CD14-positive monocyte (primary cell): ENCODE results near the gene EPB41L5. TPM values are rescaled to one million over a fixed set of nuclear protein-coding genes. Genes with fewer than 3 reads are reported as not detected.

Source experiments
- DNase-seq, 3 donors: peaks; one replicate each; pipeline ENCODE4 v3.0.0-alpha.2; 2011 to 2022
- H2AFZ ChIP-seq: 2 replicates; pipeline ENCODE4 v1.6.0; 2012; ENCODE audit warnings: mild to moderate bottlenecking, low read depth, low read length, inconsistent platforms; ENCODE audit not compliant: insufficient read depth, poor library complexity, severe bottlenecking
- H3K27ac ChIP-seq, 2 donors: 1 replicate in 1 of 2; 2 replicates in 1 of 2; pipeline ENCODE4 v1.5.1; 2012 to 2013; ENCODE audit warnings: low read length in 2 of 2, control low read depth in 1 of 2, inconsistent platforms in 1 of 2, low read depth in 1 of 2, mild to moderate bottlenecking in 1 of 2
- H3K27me3 ChIP-seq, 2 donors: one replicate each; pipeline versions ENCODE4 v1.6.0 to v1.6.1; 2011 to 2013; ENCODE audit warnings: low read length in 2 of 2; ENCODE audit not compliant: control insufficient read depth in 2 of 2, insufficient read depth in 2 of 2
- H3K36me3 ChIP-seq, 2 donors: replicated peaks in 1 of 2; 1 replicate in 1 of 2; 2 replicates in 1 of 2; pipeline versions ENCODE4 v1.5.1 to v1.6.1; 2012 to 2013; ENCODE audit warnings: low read length in 2 of 2, control low read depth in 1 of 2, inconsistent platforms in 1 of 2, mild to moderate bottlenecking in 1 of 2; ENCODE audit not compliant: insufficient read depth in 2 of 2, control insufficient read depth in 1 of 2
- H3K4me1 ChIP-seq, 2 donors: 1 replicate in 1 of 2; 2 replicates in 1 of 2; pipeline versions ENCODE4 v1.5.1 to v1.6.1; 2012 to 2013; ENCODE audit warnings: low read length in 2 of 2, control low read depth in 1 of 2, inconsistent platforms in 1 of 2, mild to moderate bottlenecking in 1 of 2, moderate library complexity in 1 of 2; ENCODE audit not compliant: insufficient read depth in 2 of 2, control insufficient read depth in 1 of 2
- H3K4me2 ChIP-seq: replicated peaks from 2 replicates; pipeline ENCODE3; 2012; ENCODE audit warnings: low read length, moderate library complexity, mild to moderate bottlenecking; ENCODE audit not compliant: poor library complexity, severe bottlenecking; ENCODE audit errors: extremely low read depth
- H3K4me3 ChIP-seq, 3 experiments: fragments of 200-600 bp in 1 of 3; sonication (generic) in 1 of 3; replicated peaks in 1 of 3; 1 replicate in 2 of 3; 2 replicates in 1 of 3; pipeline ENCODE4 v1.5.1; 2011 to 2013; ENCODE audit warnings: low read length in 3 of 3, mild to moderate bottlenecking in 3 of 3, control low read depth in 2 of 3, low read depth in 2 of 3, inconsistent platforms in 1 of 3, moderate library complexity in 1 of 3
- H3K79me2 ChIP-seq: 2 replicates; pipeline ENCODE4 v1.6.0; 2012; ENCODE audit warnings: mild to moderate bottlenecking, control low read depth, inconsistent platforms, low read length, moderate library complexity; ENCODE audit not compliant: insufficient read depth
- H3K9ac ChIP-seq: 2 replicates; pipeline ENCODE4 v1.6.0; 2017; ENCODE audit warnings: low read length, mild to moderate bottlenecking; ENCODE audit not compliant: insufficient read depth, poor library complexity, severe bottlenecking
- H3K9me3 ChIP-seq, 2 donors: replicated peaks in 1 of 2; 1 replicate in 1 of 2; 2 replicates in 1 of 2; pipeline versions ENCODE4 v1.5.1 to v1.6.1; 2012 to 2013; ENCODE audit warnings: low read length in 2 of 2, control low read depth in 1 of 2; ENCODE audit not compliant: control insufficient read depth in 1 of 2, insufficient read depth in 1 of 2
- H4K20me1 ChIP-seq: 2 replicates; pipeline ENCODE4 v1.6.0; 2012; ENCODE audit warnings: mild to moderate bottlenecking, low read length, control low read depth, moderate library complexity; ENCODE audit not compliant: insufficient read depth
- H3K27ac Mint-ChIP-seq, 7 donors: one replicate each; pipeline ENCODE4 v1.8.0; 2020; ENCODE audit warnings: mild to moderate bottlenecking in 7 of 7, mixed read lengths in 7 of 7, moderate library complexity in 6 of 7, inconsistent platforms in 2 of 7
- H3K27me3 Mint-ChIP-seq, 3 donors: one replicate each; pipeline ENCODE4 v1.8.0; 2021 to 2022; ENCODE audit warnings: low read depth in 3 of 3, mild to moderate bottlenecking in 3 of 3, mixed read lengths in 3 of 3, moderate library complexity in 3 of 3, inconsistent platforms in 1 of 3
- H3K36me3 Mint-ChIP-seq, 2 donors: one replicate each; pipeline ENCODE4 v1.8.0; 2020; ENCODE audit warnings: mixed read lengths in 2 of 2, inconsistent platforms in 1 of 2, mild to moderate bottlenecking in 1 of 2
- H3K4me1 Mint-ChIP-seq: one replicate; pipeline ENCODE4 v1.8.0; 2020; ENCODE audit warnings: mild to moderate bottlenecking, mixed read lengths
- H3K4me3 Mint-ChIP-seq, 2 donors: one replicate each; pipeline ENCODE4 v1.8.0; 2020; ENCODE audit warnings: mild to moderate bottlenecking in 2 of 2, mixed read lengths in 2 of 2, moderate library complexity in 1 of 2
- H3K9me3 Mint-ChIP-seq, 7 donors: one replicate each; pipeline ENCODE4 v1.8.0; 2020 to 2022; ENCODE audit warnings: mixed read lengths in 7 of 7, mild to moderate bottlenecking in 6 of 7, moderate library complexity in 6 of 7, inconsistent platforms in 2 of 7
- WGBS: methylation state at CpG from one replicate; pipeline ENCODE4 v1.1.5; 2013; ENCODE audit warnings: missing lambda C conversion rate; ENCODE audit not compliant: insufficient coverage; 5-methylcytosine and 5-hydroxymethylcytosine counted together
- intact Hi-C, 2 donors: fragments of 100-400 bp; cut with micrococcal nuclease; formaldehyde crosslinking; loops; one replicate each; pipeline versions ENCODE4 v1.15.0 to v1.15.1; 2023
- polyA plus RNA-seq, 3 donors: library from polyadenylated mRNA; depleted of rRNA in 1 of 3; unstranded in 2 of 3; stranded (reverse) in 1 of 3; fragments of 300-500 nt in 2 of 3; fragments of >200 nt in 1 of 3; fragmentation: Illumina TruSeq in 2 of 3; gene quantifications; 1 replicate in 2 of 3; 2 replicates in 1 of 3; pipeline ENCODE4 v1.2.3, GENCODE V29; 2012 to 2021
- TF ChIP-seq, protein P1 (sequence below): fragments of 200-600 bp; IDR thresholded peaks from one replicate; pipeline ENCODE4 v1.8.0; 2022; ENCODE audit warnings: antibody characterized with exemption, mild to moderate bottlenecking

The EPB41L5 gene
- polyA plus RNA-seq, 3 donors = 1.4 to 2.4 (median 2.0) TPM

DNA sequence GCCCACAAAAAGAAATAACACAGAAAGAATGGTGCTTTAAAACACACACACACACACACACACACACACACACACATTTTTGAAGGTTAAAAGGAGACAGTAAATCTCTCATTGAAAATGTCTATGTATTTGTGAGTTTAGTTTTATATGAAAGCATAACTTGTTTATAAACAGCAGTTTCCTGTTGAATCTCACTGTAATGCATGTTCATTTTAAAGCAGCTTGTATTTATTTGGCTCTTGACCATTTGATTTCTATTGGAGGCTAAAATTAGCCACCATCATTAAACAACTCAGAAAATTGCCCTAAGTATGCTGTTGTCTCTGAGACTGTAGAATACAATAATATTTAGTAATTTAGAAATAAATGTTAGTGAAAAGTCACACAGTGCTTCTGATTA is 115.3 kb downstream of the EPB41L5 start:
- Histone ChIP-seq H3K4me2 (no peak overlapping the region), H3K9ac (no peak overlapping the region), H3K79me2 (no peaks in the 10 kb centered on the region), H2AFZ (no peak overlapping the region), H3K27ac (no peak overlapping the region), H3K9me3 (no peaks in the 10 kb centered on the region), H4K20me1 (no peaks in the 10 kb centered on the region), H3K4me1 (no peaks in the 10 kb centered on the region), H3K27me3 (no peaks in the 10 kb centered on the region), H3K4me3 (no peak overlapping the region), H3K36me3 (no peaks in the 10 kb centered on the region)
- Mint-ChIP-seq H3K36me3 (no peaks in the 10 kb centered on the region), H3K4me3 (no peak overlapping the region), H3K9me3 (peaks cover 0 to 4% (median 0%) of the 10 kb centered on the region in 7 donors), H3K4me1 (no peaks in the 10 kb centered on the region), H3K27ac (no peak overlapping the region), H3K27me3 (peaks cover 0 to under 1% (median 0%) of the 10 kb centered on the region in 3 donors)
- intact Hi-C loops = no loop called here
- TF ChIP-seq, protein P1, sequence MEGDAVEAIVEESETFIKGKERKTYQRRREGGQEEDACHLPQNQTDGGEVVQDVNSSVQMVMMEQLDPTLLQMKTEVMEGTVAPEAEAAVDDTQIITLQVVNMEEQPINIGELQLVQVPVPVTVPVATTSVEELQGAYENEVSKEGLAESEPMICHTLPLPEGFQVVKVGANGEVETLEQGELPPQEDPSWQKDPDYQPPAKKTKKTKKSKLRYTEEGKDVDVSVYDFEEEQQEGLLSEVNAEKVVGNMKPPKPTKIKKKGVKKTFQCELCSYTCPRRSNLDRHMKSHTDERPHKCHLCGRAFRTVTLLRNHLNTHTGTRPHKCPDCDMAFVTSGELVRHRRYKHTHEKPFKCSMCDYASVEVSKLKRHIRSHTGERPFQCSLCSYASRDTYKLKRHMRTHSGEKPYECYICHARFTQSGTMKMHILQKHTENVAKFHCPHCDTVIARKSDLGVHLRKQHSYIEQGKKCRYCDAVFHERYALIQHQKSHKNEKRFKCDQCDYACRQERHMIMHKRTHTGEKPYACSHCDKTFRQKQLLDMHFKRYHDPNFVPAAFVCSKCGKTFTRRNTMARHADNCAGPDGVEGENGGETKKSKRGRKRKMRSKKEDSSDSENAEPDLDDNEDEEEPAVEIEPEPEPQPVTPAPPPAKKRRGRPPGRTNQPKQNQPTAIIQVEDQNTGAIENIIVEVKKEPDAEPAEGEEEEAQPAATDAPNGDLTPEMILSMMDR = no peak
- no peak for DNase-seq

DNA sequence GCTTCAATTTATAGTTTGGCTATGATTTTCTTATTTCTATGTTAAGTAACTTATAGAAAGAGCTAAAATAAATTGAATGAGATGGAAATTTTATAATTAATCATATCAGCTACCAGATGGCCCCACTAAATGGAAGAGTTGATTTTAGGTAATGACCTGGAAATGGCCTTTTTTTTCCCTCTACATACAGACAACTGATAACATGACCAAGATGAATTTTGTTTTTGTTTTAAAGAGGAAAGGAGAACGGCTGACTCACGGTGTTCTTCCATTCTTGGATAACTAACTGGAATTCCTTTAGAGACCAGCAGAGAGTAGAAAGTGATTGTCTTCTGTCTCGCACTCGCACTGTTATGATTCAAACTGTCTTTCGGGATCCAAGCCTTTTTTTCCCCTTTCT is 119.3 kb downstream of the EPB41L5 start:
- no peaks in the 10 kb centered on the region for H3K4me1 ChIP-seq
- Mint-ChIP-seq H3K9me3 (peaks cover 0 to 9% (median 7%) of the 10 kb centered on the region in 7 donors), H3K27ac (no peak overlapping the region), H3K27me3 (peaks cover 1 to 2% (median 1%) of the 10 kb centered on the region in 3 donors), H3K4me1 (no peaks in the 10 kb centered on the region), H3K4me3 (no peak overlapping the region), H3K36me3 (no peaks in the 10 kb centered on the region)
- no peak overlapping the region for H3K4me3 ChIP-seq
- WGBS = no CpG with 5 or more reads among the region's 5 CpGs
- no peaks in the 10 kb centered on the region for H3K9me3 ChIP-seq
- no peaks in the 10 kb centered on the region for H3K36me3 ChIP-seq
- no peak overlapping the region for H3K27ac ChIP-seq
- H3K4me2 ChIP-seq = no peak overlapping the region
- H3K9ac ChIP-seq = no peak overlapping the region
- H3K27me3 ChIP-seq = no peaks in the 10 kb centered on the region
- no peaks in the 10 kb centered on the region for H4K20me1 ChIP-seq
- TF ChIP-seq, protein P1 = no peak
- intact Hi-C loops = no loop called here
- no peak overlapping the region for H2AFZ ChIP-seq
- no peaks in the 10 kb centered on the region for H3K79me2 ChIP-seq
- no peak for DNase-seq
